Aorta (tissue), 5 donors: ENCODE measurements around the gene PTPRA. TPM values are rescaled to one million over a fixed set of nuclear protein-coding genes. Genes with fewer than 3 reads are reported as not detected.

Source experiments
- ATAC-seq: fragments of 200-7000 bp; cut with Tn5 transposase; one replicate; pipeline ENCODE4 v1.9.1; 2022; ENCODE audit warnings: moderate library complexity; ENCODE audit not compliant: low FRiP score
- DNase-seq, 2 donors: peaks; one replicate each; pipeline ENCODE4 v3.0.0-alpha.2; 2020
- H3K27ac ChIP-seq, 2 donors: one replicate each; pipeline ENCODE4 v1.5.1; 2013; ENCODE audit warnings: low read length in 2 of 2, mild to moderate bottlenecking in 2 of 2, moderate library complexity in 2 of 2, control low read depth in 1 of 2, inconsistent platforms in 1 of 2, low read depth in 1 of 2
- H3K27me3 ChIP-seq, 2 donors: one replicate each; pipeline ENCODE4 v1.6.1; 2013; ENCODE audit warnings: control low read depth in 1 of 2, low read length in 1 of 2, mild to moderate bottlenecking in 1 of 2, moderate library complexity in 1 of 2; ENCODE audit not compliant: insufficient read depth in 2 of 2, control insufficient read depth in 1 of 2
- H3K36me3 ChIP-seq, 2 donors: one replicate each; pipeline ENCODE4 v1.6.1; 2013; ENCODE audit warnings: control low read depth in 1 of 2, low read length in 1 of 2, mild to moderate bottlenecking in 1 of 2; ENCODE audit not compliant: insufficient read depth in 2 of 2, control insufficient read depth in 1 of 2
- H3K4me1 ChIP-seq, 2 donors: one replicate each; pipeline ENCODE4 v1.6.1; 2013; ENCODE audit warnings: low read length in 2 of 2, control low read depth in 1 of 2, mild to moderate bottlenecking in 1 of 2, moderate library complexity in 1 of 2; ENCODE audit not compliant: insufficient read depth in 2 of 2, control insufficient read depth in 1 of 2
- H3K4me3 ChIP-seq, 2 donors: one replicate each; pipeline ENCODE4 v1.5.1; 2013; ENCODE audit warnings: low read length in 2 of 2, control low read depth in 1 of 2, mild to moderate bottlenecking in 1 of 2
- H3K9me3 ChIP-seq: one replicate; pipeline ENCODE4 v1.6.1; 2013; ENCODE audit warnings: mild to moderate bottlenecking, low read length; ENCODE audit not compliant: control insufficient read depth
- WGBS, 2 donors: extraction: QIAGEN DNeasy Blood & Tissue Kit; methylation state at CpG; one replicate each; pipeline ENCODE4 v1.1.7; 2013; 5-methylcytosine and 5-hydroxymethylcytosine counted together
- intact Hi-C, 2 donors: fragments of 100-400 bp; cut with DNase I; formaldehyde crosslinking; loops; one replicate each; pipeline versions ENCODE4 v1.14.2 to v1.15.0; 2022
- polyA plus RNA-seq, 2 donors: library from polyadenylated mRNA; stranded (reverse); fragments of 200-250 nt; gene quantifications; one replicate each; pipeline ENCODE4 v1.2.3, GENCODE V29; 2013
- total RNA-seq, 2 donors: library from RNA; stranded (reverse); fragmentation: NEBNext Ultra II Directional; extraction: Animal tissue kit (Norgen Biotek cat#: 25700); gene quantifications; one replicate each; pipeline ENCODE4 v1.2.1, GENCODE V29; 2021
- donor health status: healthy with polysubstance abuse.
- donor health status: Bipolar disorder and iron deficiency.
- donor health status: DM: no; HTN: no; CAD: no.
- donor health status: DM: no; HTN: no; CAD: no.
- donor health status: DM: yes; HTN: yes; CAD: no.

PTPRA gene
- total and polyA plus RNA-seq, 4 donors, result 15.9 to 69.7 (median 49.4) TPM

DNA sequence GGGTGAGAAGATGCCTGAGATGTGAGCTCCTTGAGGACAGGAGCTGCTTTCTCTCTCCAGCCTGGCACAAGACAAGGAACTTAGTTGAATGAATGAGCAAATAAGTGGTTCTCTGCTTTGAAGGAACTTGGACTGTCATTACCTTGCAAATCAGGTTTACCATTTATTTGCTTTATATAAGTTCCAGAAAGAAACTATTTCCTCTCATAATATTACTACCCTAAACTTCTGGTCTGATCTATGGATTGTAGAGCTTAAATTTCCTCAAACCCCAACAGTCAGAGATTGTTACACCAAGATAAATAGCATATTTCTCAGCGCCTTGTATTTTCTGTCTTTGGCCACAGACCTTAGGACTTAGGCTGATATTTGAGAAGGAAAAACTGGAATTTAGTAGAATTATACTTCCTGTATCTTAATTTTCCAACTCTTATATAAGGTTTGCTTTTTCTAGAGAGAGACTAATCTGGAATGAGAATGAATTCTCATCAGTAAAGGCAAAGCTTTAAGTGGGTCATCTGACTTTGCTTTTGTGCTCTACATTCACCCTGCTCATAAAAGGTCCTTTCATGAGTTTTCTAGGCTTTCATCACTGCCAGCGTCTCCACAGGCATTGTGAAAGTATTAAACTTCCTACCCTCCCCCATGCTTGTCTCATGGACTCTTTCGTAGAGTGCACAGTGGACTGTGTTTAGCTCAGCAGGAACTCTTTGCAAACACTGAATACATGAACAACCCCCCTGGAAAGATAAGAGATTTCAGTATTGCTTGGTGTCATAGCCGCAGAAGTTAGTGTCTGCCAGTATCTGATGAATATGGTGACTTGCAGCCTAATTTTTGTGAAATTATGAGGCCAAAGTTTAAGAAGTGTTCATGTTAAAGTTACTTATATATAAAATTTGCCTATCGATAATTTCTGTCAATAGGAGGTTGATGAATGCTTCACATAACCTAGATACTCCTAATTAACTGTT, 74.0 kb downstream of the PTPRA start:
- intact Hi-C loops, result no loop called here
- DNase-seq (no peak), ATAC-seq (no peak)
- 73 to 77% methylated on average over 5 of the region's 5 CpGs for WGBS, 2 donors
- H3K36me3 ChIP-seq, result peaks cover 0 to 5% of the 10 kb centered on the region in 2 donors
- no peaks in the 10 kb centered on the region for H3K9me3 ChIP-seq
- H3K27ac ChIP-seq, result no peak overlapping the region
- no peaks in the 10 kb centered on the region for H3K27me3 ChIP-seq
- no peak overlapping the region for H3K4me3 ChIP-seq
- no peaks in the 10 kb centered on the region for H3K4me1 ChIP-seq

- 93 to 100% methylated on average over 1 of the region's 1 CpG for WGBS, 2 donors
- intact Hi-C loops, result no loop called here
Observed at GRCh38 chr20:2948968-2949367, 75.7 kb downstream of the PTPRA start.

GRCh38 chr20:2952766-2953165, 79.5 kb downstream of the PTPRA start:
- no peaks in the 10 kb centered on the region for H3K4me1 ChIP-seq
- H3K4me3 ChIP-seq, result no peak overlapping the region
- intact Hi-C loops, result no loop called here
- DNase-seq, result no peak
- no peak for ATAC-seq
- no peaks in the 10 kb centered on the region for H3K27me3 ChIP-seq
- 84% methylated on average over 1 of the region's 1 CpG for WGBS, 2 donors
- peaks cover 0 to 3% of the 10 kb centered on the region in 2 donors for H3K36me3 ChIP-seq
- H3K9me3 ChIP-seq, result no peaks in the 10 kb centered on the region
- H3K27ac ChIP-seq, result no peak overlapping the region

More at GRCh38 chr20:2948968-2949367, 75.7 kb downstream of the PTPRA start:
- Histone ChIP-seq H3K4me1 (no peaks in the 10 kb centered on the region), H3K9me3 (no peaks in the 10 kb centered on the region), H3K27me3 (no peaks in the 10 kb centered on the region), H3K27ac (no peak overlapping the region), H3K36me3 (peaks cover 0 to 5% of the 10 kb centered on the region in 2 donors), H3K4me3 (no peak overlapping the region)
- ATAC-seq (no peak), DNase-seq (no peak)

DNA sequence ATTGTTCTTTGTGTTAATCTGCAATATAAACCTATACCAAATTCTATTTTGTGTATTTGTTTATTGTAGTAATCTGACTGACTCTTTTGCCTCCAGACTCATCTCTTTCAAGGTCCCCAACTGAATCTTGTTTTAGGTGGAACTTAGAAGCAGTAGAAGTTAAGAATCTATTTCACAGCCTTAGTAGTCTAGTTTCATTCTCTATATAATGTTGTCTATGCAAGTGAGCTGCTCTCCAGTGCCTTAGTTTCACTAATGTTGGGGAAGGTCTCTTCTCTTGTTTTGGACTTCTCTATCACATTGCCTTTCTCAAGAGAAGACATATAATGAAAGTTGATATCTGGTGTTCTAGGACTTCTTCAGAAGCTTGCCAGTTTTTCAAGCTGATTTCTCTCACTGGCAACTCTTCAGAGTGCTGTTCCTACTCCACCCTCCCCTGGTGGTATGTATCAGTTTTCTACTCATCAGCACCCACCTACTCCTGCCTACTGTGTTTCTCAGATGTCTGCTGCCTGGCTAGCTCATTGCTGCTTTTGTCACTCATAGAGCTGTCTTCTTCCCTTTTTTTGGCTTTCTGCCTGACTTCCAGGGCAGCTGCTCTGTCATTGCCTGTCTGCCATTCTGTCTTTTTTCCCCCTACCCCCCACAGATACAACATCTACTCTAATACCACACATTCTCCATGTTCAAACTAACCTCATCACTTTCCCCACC, 82.1 kb downstream of the PTPRA start:
- ATAC-seq (no peak), DNase-seq (no peak)
- peaks cover 0 to 5% of the 10 kb centered on the region in 2 donors for H3K36me3 ChIP-seq
- no peaks in the 10 kb centered on the region for H3K4me1 ChIP-seq
- H3K27ac ChIP-seq, result no peak overlapping the region
- H3K27me3 ChIP-seq, result no peaks in the 10 kb centered on the region
- intact Hi-C loops, result no loop called here
- H3K9me3 ChIP-seq, result no peaks in the 10 kb centered on the region
- no peak overlapping the region for H3K4me3 ChIP-seq

- DNase-seq (no peak), ATAC-seq (no peak)
- intact Hi-C loops, result no loop called here
- 92% methylated on average over 2 of the region's 2 CpGs for WGBS, 2 donors
- Histone ChIP-seq H3K27me3 (no peaks in the 10 kb centered on the region), H3K9me3 (no peaks in the 10 kb centered on the region), H3K4me1 (no peaks in the 10 kb centered on the region), H3K4me3 (no peak overlapping the region), H3K27ac (no peak overlapping the region), H3K36me3 (peaks cover 0 to 3% of the 10 kb centered on the region in 2 donors)
Observed at GRCh38 chr20:2956480-2956879, 83.2 kb downstream of the PTPRA start.

DNA sequence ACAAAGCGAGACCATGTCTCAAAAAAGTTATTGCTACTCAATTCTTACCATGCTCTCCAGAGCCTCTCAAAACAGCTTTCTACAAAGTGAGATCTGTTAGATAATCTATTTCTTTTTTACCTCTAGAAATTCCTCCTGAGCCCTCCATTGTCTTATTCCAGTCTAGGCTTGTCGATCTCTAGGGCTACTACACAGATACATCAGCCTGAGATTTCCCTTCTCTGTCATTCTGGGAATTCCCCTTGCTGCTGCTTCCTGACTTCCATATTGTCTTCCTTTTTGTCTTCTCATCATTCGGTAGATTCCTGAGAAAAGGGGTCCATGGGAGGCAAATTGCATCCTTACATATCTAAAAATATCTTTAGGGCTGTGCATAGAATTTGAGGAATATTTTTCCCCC, 94.6 kb downstream of the PTPRA start:
- intact Hi-C loops, result no loop called here
- H3K27ac ChIP-seq, result no peak overlapping the region
- WGBS, 2 donors, result 95 to 97% methylated on average over 3 of the region's 3 CpGs
- no peaks in the 10 kb centered on the region for H3K27me3 ChIP-seq
- H3K9me3 ChIP-seq, result no peaks in the 10 kb centered on the region
- no peak overlapping the region for H3K4me3 ChIP-seq
- DNase-seq (no peak), ATAC-seq (no peak)
- no peaks in the 10 kb centered on the region for H3K36me3 ChIP-seq
- H3K4me1 ChIP-seq, result no peaks in the 10 kb centered on the region

DNA sequence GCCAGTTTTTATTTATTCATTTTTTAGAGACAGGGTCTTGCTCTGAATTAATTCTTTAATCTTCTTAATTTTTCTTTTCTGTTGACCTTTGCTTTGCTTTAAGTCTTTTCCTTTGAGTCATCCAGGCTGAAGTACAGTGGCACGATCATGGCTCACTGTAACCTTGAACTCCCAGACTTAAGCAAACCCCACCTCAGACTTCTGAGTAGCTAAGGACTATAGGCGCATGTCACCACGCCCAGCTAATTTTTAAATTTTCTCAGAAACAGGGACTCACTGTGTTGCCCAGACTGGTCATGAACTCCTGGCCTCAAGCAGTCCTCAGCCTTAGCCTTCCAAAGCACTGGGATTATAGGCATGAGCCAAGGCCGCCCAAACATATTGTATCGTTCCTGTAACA, 98.8 kb downstream of the PTPRA start:
- Histone ChIP-seq H3K36me3 (no peaks in the 10 kb centered on the region), H3K27ac (no peak overlapping the region), H3K27me3 (no peaks in the 10 kb centered on the region), H3K4me3 (no peak overlapping the region), H3K9me3 (no peaks in the 10 kb centered on the region), H3K4me1 (no peaks in the 10 kb centered on the region)
- intact Hi-C loops, result no loop called here
- DNase-seq (no peak), ATAC-seq (no peak)
- WGBS, 2 donors, result 93 to 95% methylated on average over 5 of the region's 5 CpGs

DNA sequence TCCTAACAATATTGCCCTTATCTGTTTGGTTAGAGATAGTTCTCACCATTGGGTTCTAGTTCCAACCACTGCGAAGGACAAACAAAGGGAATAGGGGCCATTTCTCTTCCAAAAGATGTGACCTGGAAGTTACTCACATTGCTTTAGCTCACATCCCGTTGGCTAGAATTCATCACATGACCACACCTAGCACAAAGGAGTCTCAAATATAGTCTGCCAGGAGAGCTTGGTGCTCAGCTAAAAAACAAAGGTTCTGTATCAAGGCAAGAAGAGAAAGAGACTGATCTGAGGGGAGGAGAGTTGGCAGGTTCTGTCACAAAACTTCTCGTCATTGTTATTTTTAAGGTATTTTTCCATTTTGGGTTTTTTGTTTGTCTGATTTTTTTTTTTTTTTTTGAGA, 100.3 kb downstream of the PTPRA start:
- no peak for DNase-seq
- Histone ChIP-seq H3K9me3 (no peaks in the 10 kb centered on the region), H3K4me3 (no peak overlapping the region), H3K27me3 (no peaks in the 10 kb centered on the region), H3K4me1 (no peaks in the 10 kb centered on the region), H3K27ac (no peak overlapping the region), H3K36me3 (no peaks in the 10 kb centered on the region)
- intact Hi-C loops, result no loop called here
- 91 to 94% methylated on average over 3 of the region's 3 CpGs for WGBS, 2 donors
- no peak for ATAC-seq
